ENCODE measurements around the gene TMEM63A. TPM values are rescaled to one million over a fixed set of nuclear protein-coding genes. Genes with fewer than 3 reads are reported as not detected.

Gene TMEM63A
- total and polyA plus RNA-seq, 10 of the 15 experiments (the other 5 are each of a cell fraction or from before 2014, with no cell fraction given) = 1.3 to 33.5 (median 15.2) TPM

- TF ChIP-seq PBX3 (IDR thresholded peaks at IDR 0.05; ENCODE audit: insufficient replicate concordance, low read depth, low read length) (no peak), ZSCAN29 (IDR thresholded peaks at IDR 0.05) (no peak), ZNF217 (IDR thresholded peaks at IDR 0.05) (no peak), FOXK2 (IDR thresholded peaks at IDR 0.05) (no peak)
These were observed 33.9 kb downstream of the TMEM63A start (continued) for GRCh38 chr1:225848030-225848955.

GRCh38 chr1:225847610-225848009 lies 34.6 kb downstream of the TMEM63A start:
- intact Hi-C loops (cut with micrococcal nuclease; ENCODE audit: unreplicated experiment) (loop anchor here (1.0 to 10.0 kb wide), 3 partner anchors 70 to 373 kb away; partner anchors contain the start of gene SRP9), in situ Hi-C loops (cut with MboI) (no loop called here)
- RAD21 ChIA-PET (ENCODE audit: unreplicated experiment) = interaction anchor here (1.2 to 2.9 kb wide), 3 partner anchors 31 to 50 kb away, joined by 3 to 13 read pairs (median 5); partner anchors contain the start of gene TMEM63A
- H3K4me1 ChIP-seq (ENCODE audit: control insufficient read depth, insufficient read depth, low read length) = peaks cover 49% of the 10 kb centered on the region
- POLR2A ChIA-PET = interaction anchor here (2.0 kb wide), 1 partner anchor 35 kb away, joined by 8 read pairs; the partner anchor contains the start of gene TMEM63A
- peak overlapping the region; percentile 89 for H3K4me2 ChIP-seq (ENCODE audit: control insufficient read depth, insufficient read depth)
- H3K79me2 ChIP-seq (ENCODE audit: control insufficient read depth, insufficient read depth, low read length) = no peaks in the 10 kb centered on the region
- H2AFZ ChIP-seq (ENCODE audit: control insufficient read depth, low read depth, low read length) = no peak overlapping the region
- no peak for DNase-seq (ENCODE audit: low read depth, low spot score)
- H3K9me3 ChIP-seq (replicated peaks; ENCODE audit: control insufficient read depth, insufficient read depth, low read length) = no peaks in the 10 kb centered on the region
- no peaks in the 10 kb centered on the region for H4K20me1 ChIP-seq (ENCODE audit: control insufficient read depth, insufficient read depth)
- H3K9ac ChIP-seq (ENCODE audit: control insufficient read depth, insufficient read depth, low read length) = peak overlapping the region; percentile 59
- H3K4me3 ChIP-seq = no peak overlapping the region
- H3K36me3 ChIP-seq (ENCODE audit: control insufficient read depth in 2 of 2, insufficient read depth in 2 of 2, low read length in 1 of 2) = peaks cover 2 to 7% of the 10 kb centered on the region in 2 experiments; a peak in 2 of 4 replicates
- no peaks in the 10 kb centered on the region for H3K27me3 ChIP-seq (replicated peaks in 1 of 2; ENCODE audit: control insufficient read depth in 2 of 2, insufficient read depth in 2 of 2, low read length in 1 of 2)
- CTCF ChIA-PET = interaction anchor here (1.7 kb wide), 1 partner anchor 70 kb away, joined by 10 read pairs; the partner anchor contains the start of gene SRP9
- no peak for FAIRE-seq
- ATAC-seq = no peak
- BruUV-seq (replicated peaks) = no TSS peak
- SMC1A ChIA-PET (ENCODE audit: uncharacterized antibody, unreplicated experiment) = interaction anchor here (1.2 to 3.2 kb wide), 2 partner anchors 35 to 49 kb away, joined by 4 to 9 read pairs; partner anchors contain the start of gene TMEM63A
- peak overlapping the region; percentile 77 for H3K27ac ChIP-seq (ENCODE audit: control insufficient read depth, insufficient read depth)
- WGBS (ENCODE audit: insufficient coverage, insufficient replicate concordance, low lambda C conversion rate, missing lambda C conversion rate) = 30% methylated on average over 4 of the region's 4 CpGs
- TF ChIP-seq SKIL (IDR thresholded peaks at IDR 0.05; ENCODE audit: low read depth, poor library complexity, severe bottlenecking) = no peak
- no peak for TF ChIP-seq ZZZ3 (IDR thresholded peaks at IDR 0.05; ENCODE audit: control insufficient read depth, insufficient read length, low read depth)
- TF ChIP-seq BMI1 (IDR thresholded peaks at IDR 0.05; ENCODE audit: borderline replicate concordance) = no peak
- TF ChIP-seq CUX1 (IDR thresholded peaks at IDR 0.05; ENCODE audit: insufficient replicate concordance, low read depth, low read length) = no peak
- no peak for TF ChIP-seq RBBP5 (conservative IDR thresholded peaks at IDR 0.05)
